ENCODE measurements around the gene TMEM179.
"Not testable (repeated sequence)": the region's sequence is repeated elsewhere in the genome, so short reads cannot be mapped to it uniquely, and the experiment has no call there.

TMEM179 gene

GRCh38 chr14:104604458-104605449 lies at the start of gene TMEM179:
Gene TMEM179 (minus strand): TSS chr14:104604772. CDS start chr14:104604741, 31 bp downstream.
- no peak for DNase-seq (ENCODE audit: low read depth)

- no peak for DNase-seq (ENCODE audit: low read depth)
Measured at GRCh38 chr14:104654119-104654518, 49.5 kb upstream of the TMEM179 start.

GRCh38 chr14:104653130-104653920 lies 48.8 kb upstream of the TMEM179 start:
- not testable (repeated sequence) for DNase-seq (ENCODE audit: low read depth)

GRCh38 chr14:104652386-104652785 lies 47.8 kb upstream of the TMEM179 start:
- DNase-seq (ENCODE audit: low read depth): no peak

- no peak for DNase-seq (ENCODE audit: low read depth)
Measured at GRCh38 chr14:104651876-104652260, 47.3 kb upstream of the TMEM179 start.

- no peak for DNase-seq (ENCODE audit: low read depth)
Measured at GRCh38 chr14:104650981-104651875, 46.7 kb upstream of the TMEM179 start.

GRCh38 chr14:104650057-104650980 lies 45.7 kb upstream of the TMEM179 start:
- DNase-seq (ENCODE audit: low read depth): no peak

GRCh38 chr14:104647467-104648043 lies 43.0 kb upstream of the TMEM179 start:
- no peak for DNase-seq (ENCODE audit: low read depth)

- no peak for DNase-seq (ENCODE audit: low read depth)
Measured at GRCh38 chr14:104644656-104645378, 40.2 kb upstream of the TMEM179 start.

GRCh38 chr14:104644091-104644635 lies 39.6 kb upstream of the TMEM179 start:
- DNase-seq (ENCODE audit: low read depth): no peak

- no peak for DNase-seq (ENCODE audit: low read depth)
Measured at GRCh38 chr14:104643306-104643705, 38.7 kb upstream of the TMEM179 start.

GRCh38 chr14:104642540-104642868 lies 37.9 kb upstream of the TMEM179 start:
- no peak for DNase-seq (ENCODE audit: low read depth)

- no peak for DNase-seq (ENCODE audit: low read depth)
Measured at GRCh38 chr14:104641753-104642539, 37.4 kb upstream of the TMEM179 start.

GRCh38 chr14:104640681-104641080 lies 36.1 kb upstream of the TMEM179 start:
- DNase-seq (ENCODE audit: low read depth): no peak

- DNase-seq (ENCODE audit: low read depth): no peak
Measured at GRCh38 chr14:104639885-104640548, 35.4 kb upstream of the TMEM179 start.

- DNase-seq (ENCODE audit: low read depth): no peak
Measured at GRCh38 chr14:104639471-104639870, 34.9 kb upstream of the TMEM179 start.

- no peak for DNase-seq (ENCODE audit: low read depth)
Measured at GRCh38 chr14:104638927-104639450, 34.4 kb upstream of the TMEM179 start.

- no peak for DNase-seq (ENCODE audit: low read depth)
Measured at GRCh38 chr14:104638190-104638589, 33.6 kb upstream of the TMEM179 start.
